Fibroblast of skin of right quadriceps (primary cell): ENCODE data around the gene KRTAP4-9.
A peak's percentile ranks its signal among the peaks of the same experiment; 100 is the strongest.
"Not testable (repeated sequence)": the region's sequence is repeated elsewhere in the genome, so short reads cannot be mapped to it uniquely, and the experiment has no call there.

ENCODE experiments used
- DNase-seq: peaks from one replicate; pipeline ENCODE4 v3.0.0-alpha.2; 2013

Gene KRTAP4-9

DNA sequence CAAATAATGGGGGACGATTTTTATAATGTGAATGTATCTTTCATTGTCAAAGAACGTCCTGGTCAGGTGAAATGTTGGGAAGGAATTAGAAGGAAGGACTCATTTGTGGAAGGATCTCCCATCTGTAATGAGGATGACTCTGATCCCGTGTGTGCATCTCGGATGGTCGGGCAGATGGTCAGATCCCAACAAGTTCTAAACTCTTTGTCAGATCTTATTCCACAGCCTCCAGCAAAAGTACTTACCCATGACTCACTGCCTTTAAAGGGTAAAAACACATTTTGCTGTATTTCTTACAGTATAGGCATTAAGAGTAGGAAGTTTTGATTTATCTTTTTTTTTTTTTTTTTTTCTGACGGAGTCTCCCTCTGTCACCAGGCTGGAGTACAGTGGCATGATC is 6.7 kb upstream of the KRTAP4-9 start:
- DNase-seq: peak; percentile 65

- DNase-seq: peak; percentile 91
Observed at GRCh38 chr17:41099682-41100480, 5.3 kb upstream of the KRTAP4-9 start.

- no peak for DNase-seq
Observed at GRCh38 chr17:41101586-41102259, 3.5 kb upstream of the KRTAP4-9 start, which contains the start of gene KRTAP4-16. Gene KRTAP4-16, minus strand, starts transcription at chr17:41102209. Its CDS starts 0 bp downstream, at chr17:41102209.

- DNase-seq: no peak
Observed at GRCh38 chr17:41103896-41104295, 1.3 kb upstream of the KRTAP4-9 start.

DNA sequence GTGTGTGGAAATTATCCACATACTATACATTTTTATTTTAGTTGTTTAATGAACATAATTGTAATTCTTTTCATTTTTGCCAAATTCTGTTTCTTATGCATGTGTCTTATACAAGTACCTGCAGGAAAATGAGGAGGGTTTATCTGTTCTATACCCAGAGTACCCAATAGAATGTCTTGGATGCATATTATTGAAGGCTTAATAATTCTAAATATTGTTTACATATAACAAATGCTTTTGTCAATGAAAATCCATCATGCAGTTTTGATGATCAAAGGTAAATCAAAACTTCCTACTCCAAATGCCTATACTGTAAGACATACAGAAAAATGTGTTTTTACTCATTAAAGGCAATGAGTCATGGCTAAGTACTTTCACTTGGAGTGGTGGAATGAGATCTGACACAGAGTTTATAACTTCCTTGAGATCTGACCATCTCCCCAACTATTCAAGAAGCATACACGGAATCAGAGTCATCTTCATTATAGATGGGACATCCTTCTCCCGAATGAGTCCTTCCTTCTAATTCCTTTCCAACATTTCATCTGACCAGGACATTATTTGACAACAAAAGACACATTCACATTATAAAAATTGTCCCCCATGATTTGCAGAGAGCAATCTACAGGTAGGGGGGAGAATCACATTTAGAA is 677 bp upstream of the KRTAP4-9 start:
- peak; percentile 87 for DNase-seq

- DNase-seq: no peak
Observed at GRCh38 chr17:41107941-41108450, 2.8 kb downstream of the KRTAP4-9 start.

GRCh38 chr17:41108728-41109386 is 3.7 kb downstream of the KRTAP4-9 start:
- not testable (repeated sequence) for DNase-seq

GRCh38 chr17:41111151-41111885 is 6.1 kb downstream of the KRTAP4-9 start:
- no peak for DNase-seq

DNA sequence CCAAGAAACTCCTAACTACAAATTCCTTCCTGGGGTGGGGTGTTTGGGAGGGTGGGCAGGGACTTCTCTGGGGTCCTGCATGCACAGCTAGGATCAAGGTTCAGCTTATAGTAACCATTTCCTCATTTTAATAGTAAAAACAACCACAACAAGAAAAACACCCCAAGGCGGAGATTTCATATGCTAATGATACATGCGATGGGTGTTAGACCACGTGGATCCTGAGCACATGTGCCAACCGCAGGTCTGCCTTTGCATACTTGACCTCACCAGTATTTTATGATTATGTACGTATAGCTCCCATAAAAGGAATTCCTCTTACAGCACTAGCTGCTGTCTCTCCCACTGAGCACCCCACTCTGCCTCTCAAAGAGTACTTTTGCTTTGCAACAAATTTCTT is 11.1 kb downstream of the KRTAP4-9 start:
- peak; percentile 62 for DNase-seq

DNA sequence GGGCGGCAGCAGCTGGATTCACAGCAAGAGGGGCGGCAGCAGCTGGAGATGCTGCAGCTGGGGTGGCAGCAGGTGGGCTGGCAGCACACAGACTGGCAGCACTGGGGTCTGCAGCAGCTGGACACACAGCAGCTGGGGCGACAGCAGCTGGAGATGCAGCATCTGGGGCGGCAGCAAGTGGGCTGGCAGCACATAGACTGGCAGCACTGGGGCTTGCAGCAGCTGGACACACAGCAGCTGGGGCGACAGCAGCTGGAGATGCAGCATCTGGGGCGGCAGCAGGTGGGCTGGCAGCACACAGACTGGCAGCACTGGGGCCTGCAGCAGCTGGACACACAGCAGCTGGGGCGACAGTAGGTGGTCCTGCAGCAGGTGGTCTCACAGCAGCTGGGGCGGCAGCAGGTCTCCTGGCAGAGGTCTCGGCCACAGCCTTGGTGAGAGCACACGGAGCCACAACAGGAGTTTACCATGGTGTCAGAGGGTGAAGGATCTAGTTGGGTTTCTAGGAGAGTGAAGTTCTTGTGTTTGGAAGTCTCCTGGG is 12.7 kb downstream of the KRTAP4-9 start, which contains the start of gene KRTAP4-11:
TSS of gene KRTAP4-11 (minus strand) at position 528 of the 541 bp plus-strand sequence. CDS start at position 470, 58 bp downstream.
- not testable (repeated sequence) for DNase-seq

DNA sequence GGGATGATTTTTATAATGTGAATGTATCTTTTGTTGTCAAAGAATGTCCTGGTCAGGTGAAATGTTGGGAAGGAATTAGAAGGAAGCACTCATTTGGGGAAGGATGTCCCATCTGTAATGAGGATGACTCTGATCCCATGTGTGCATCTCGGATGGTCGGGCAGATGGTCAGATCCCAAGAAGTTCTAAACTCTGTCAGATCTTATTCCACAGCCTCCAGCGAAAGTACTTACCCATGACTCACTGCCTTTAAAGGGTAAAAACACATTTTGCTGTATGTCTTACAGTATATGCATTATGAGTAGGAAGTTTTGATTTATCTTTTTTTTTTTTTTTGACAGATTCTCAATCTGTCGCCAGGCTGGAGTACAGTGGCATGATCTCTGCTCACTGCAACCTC is 13.5 kb downstream of the KRTAP4-9 start:
- DNase-seq: peak; percentile 45

GRCh38 chr17:41119696-41120690 is 14.8 kb downstream of the KRTAP4-9 start:
- DNase-seq: peak; percentile 69

DNA sequence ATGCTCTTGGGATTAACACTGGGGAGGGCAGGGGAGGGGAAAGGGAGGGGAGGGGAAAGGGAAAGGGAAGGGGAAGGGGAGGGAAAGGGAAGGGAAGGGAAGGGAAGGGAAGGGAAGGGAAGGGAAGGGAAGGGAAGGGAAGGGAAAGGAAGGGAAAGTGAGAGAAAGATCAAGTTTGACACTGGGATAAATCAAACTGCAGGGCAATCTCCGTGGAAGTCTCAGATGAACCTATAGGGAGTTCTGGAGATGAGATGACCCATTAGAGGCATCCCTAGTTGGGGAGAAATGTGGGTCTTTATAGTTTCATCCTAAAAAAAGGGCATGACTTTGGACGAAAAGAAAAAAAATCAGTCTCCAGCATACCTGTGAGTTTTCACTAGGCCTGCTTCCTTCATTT is 16.6 kb downstream of the KRTAP4-9 start:
- no peak for DNase-seq

DNA sequence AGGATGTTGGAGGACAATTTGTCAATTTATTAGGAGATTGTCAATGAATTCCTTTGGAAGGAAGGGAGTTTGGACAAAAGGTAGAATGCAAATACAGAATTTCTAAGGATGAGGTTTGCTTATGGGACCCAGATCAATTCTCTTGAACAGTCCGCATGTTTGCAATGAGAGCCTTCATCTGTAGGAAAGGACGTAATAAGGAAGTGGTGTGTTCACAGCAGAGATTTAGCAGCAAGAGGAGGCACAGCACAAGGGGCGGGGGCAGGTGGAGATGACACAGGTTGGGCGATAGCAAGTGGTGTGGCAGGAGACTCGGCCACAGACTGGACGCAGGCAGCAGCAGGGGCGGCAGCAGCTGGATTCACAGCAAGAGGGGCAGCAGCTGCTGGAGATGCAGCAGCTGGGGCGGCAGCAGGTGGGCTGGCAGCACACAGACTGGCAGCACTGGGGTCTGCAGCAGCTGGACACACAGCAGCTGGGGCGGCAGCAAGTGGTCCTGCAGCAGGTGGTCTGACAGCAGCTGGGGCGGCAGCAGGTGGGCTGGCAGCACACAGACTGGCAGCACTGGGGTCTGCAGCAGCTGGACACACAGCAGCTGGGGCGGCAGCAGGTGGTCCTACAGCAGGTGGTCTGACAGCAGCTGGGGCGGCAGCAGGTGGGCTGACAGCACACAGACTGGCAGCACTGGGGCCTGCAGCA is 18.3 kb downstream of the KRTAP4-9 start:
- DNase-seq: not testable (repeated sequence)

GRCh38 chr17:41123991-41124371 is 18.8 kb downstream of the KRTAP4-9 start, which contains the start of gene KRTAP4-12:
Gene KRTAP4-12, minus strand, starts transcription at chr17:41124182. Its CDS starts 60 bp downstream, at chr17:41124122.
- DNase-seq: not testable (repeated sequence)

DNA sequence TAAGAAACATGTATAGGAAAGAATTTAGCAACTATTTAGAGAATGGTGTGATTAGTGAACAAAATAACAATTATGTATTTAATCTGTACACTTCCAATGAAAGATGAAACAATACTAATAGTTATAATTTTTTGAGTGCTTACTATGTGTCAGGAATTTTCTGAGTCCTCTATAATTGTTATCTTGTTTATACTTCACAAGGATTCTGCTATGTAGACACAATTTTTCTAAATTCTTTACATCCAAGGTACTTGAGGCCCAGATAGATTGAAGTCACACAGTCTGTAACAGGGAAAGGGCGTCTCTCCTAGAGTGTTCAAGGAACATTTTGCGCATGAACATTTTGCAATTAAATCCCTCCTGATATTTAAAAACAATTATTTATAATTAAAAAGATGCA is 19.9 kb downstream of the KRTAP4-9 start:
- no peak for DNase-seq

- no peak for DNase-seq
Observed at GRCh38 chr17:41126412-41126811, 21.2 kb downstream of the KRTAP4-9 start.

DNA sequence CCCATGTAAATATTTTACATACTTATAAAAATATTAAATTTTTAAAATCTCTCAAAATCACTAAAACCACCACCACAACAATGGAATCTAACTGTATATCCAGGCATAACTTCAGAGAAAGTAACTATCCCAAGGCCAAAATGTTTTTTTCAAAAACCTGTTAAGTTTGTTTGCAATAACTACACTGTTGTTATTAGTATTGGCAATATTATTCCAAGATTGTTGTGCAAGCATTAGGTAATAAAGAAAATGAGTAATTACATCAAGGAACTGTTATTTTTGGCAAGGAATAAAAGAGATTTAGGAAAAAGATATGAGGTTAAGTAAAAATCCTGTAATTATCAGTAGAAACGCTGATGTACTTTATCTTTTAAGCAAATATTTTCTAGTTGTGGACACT is 22.2 kb downstream of the KRTAP4-9 start:
- no peak for DNase-seq

DNA sequence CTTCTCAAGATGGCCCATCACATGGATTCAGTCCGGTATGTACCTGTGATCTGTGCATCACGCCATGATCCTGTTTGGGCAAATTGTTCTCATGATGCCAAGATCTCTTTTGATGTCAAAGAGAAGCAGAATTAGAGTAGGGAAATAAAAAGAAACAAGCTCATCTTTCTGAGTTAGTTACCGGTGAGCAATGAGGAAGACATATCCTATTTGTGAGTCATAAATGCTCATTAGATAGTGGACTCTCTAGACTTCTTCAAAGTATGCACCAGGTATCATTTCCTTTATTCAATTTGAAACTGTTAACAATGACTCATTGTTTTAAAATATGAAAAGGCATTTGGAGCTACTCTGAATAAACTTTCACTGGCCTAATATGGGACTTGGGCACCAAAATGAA is 26.8 kb downstream of the KRTAP4-9 start:
- DNase-seq: peak; percentile 42
